NCI-H82 (cell line): ENCODE measurements around the gene ABCC6.
A peak's percentile ranks its signal among the peaks of the same experiment; 100 is the strongest.

ENCODE experiments used
- DNase-seq: peaks from one replicate; lab custom pipeline; 2025; lab: John Stamatoyannopoulos, UW

The ABCC6 gene

DNA sequence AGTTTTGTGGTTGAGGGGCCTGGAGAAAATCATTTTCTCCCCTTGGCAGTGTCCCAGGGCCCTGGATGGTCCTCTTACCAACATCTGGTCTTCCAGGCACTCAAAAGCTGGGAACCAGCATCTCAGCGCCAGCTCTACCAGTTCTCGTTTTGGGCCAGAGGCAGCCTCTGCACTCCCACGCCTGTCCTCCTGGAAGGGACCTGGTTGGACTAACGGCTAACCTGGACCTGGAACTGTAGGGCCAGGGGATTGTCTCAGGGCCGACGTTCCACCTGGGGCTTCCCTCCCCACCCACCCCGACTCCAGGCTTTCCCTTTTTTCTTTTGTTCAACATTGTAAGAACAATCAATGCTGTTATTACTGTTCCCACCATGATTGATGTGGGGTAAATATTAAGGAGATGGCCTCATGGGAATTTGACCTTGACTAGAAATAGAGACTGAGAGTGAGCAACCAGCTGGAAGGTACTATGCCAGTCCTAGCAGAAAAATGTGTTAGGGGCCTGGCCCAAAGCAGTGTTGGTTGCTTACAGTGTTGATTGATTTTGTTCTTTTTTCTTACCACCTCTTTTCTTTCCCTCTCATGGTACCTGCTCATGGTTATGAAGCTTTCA lies 81.4 kb downstream of the ABCC6 start:
- DNase-seq = no peak

DNA sequence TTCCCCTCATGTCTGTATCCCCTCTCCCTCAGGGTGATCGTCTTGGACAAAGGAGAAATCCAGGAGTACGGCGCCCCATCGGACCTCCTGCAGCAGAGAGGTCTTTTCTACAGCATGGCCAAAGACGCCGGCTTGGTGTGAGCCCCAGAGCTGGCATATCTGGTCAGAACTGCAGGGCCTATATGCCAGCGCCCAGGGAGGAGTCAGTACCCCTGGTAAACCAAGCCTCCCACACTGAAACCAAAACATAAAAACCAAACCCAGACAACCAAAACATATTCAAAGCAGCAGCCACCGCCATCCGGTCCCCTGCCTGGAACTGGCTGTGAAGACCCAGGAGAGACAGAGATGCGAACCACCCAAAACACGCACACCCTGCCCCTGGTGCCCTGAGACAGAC lies 82.2 kb downstream of the ABCC6 start:
- no peak for DNase-seq

DNA sequence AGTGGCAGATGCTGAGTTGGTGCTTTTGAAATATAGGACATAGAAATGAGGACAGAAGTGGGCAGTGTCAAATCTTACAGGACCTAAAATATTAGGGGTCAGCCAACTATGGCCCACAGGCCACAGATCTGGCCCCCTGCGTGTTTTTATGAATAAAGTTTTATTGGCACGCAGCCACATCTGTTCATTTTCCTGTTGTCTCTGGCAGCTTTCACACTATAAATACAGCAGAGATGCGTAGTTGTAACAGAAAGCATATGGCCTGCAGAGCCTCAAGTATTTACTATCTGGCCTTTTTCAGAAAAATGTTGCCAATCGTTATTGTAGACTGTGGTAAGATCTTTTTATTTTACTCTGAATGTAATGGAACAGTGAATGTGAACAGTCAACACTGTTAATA lies 82.8 kb downstream of the ABCC6 start:
- no peak for DNase-seq

DNA sequence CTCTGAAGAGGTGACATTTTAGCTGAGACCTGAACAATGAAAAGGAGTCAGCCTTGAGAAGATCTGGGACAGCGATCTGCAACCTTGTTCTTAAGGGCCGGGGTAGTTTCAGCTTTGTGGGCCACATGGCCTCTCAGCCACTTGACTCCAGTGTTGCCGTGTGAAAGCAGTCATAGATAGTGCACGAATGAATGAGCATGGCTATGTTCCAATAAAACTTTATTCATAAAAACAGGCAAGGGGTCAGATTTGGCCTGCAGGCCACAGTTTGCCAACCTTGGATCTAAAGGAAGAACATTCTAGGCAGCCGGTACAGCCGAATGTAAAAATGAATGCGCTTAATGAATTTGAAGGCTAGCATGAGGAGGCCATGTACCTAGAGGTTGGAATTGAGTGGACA lies 83.5 kb downstream of the ABCC6 start:
- no peak for DNase-seq

DNA sequence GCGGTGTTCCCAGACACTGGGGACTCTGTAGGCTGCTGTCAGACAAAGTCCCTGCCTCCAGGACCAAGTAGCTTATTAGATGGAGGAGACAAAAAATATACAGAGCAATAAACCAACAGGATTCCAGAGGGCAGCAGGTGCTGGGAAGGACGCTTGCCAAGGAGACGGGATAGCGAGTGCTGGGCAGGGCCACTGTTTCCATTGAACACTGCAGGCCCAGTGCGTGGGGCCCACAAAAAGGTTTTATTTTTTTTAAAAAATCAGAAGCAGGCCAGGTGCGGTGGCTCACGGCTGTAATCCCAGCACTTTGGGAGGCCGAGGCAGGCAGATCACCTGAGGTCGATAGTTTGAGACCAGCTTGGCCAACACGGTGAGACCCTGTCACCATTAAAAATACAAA lies 84.2 kb downstream of the ABCC6 start:
- DNase-seq = no peak

DNA sequence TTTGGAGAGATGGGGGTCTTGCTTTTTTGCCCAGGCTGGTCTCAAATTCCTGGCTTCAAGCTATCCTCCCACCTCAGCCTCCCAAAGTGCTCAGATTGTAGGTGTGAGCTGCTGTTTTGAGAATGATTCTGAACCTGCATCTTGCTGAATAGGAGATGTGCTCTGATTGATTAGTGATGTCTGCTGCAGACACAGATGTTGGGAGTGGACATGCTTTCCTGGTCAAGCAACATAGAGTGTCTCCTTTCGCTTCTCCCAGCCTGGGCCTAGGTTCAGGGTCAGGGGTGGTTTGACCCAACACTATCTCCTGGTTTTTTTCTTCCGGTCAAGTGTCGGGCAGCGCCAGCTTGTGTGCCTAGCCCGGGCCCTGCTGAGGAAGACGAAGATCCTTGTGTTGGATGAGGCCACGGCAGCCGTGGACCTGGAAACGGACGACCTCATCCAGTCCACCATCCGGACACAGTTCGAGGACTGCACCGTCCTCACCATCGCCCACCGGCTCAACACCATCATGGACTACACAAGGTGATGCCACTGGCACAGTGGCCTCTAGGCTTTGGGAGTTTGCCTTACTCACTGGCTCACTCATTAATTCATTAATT lies 85.2 kb downstream of the ABCC6 start:
- DNase-seq = no peak

DNA sequence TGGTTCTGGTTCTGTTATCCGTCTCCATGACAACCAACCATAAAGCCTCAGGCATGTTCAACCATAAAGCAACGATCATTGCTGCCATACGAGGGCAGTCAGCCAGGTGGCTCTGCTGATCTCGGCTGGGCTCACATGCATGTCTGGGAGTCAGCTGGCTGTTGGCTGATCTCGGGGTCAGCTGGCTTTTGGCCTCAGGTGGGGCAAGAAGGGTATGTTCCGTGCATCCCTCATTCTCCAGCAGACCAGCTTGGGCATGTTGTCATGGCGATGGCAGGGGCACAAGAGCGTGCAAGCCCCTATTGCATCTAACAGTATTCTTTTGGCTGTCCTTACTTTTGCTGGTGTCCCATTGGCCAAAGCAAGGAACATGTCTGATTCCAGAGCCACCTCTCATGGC lies 86.2 kb downstream of the ABCC6 start:
- DNase-seq = no peak

DNA sequence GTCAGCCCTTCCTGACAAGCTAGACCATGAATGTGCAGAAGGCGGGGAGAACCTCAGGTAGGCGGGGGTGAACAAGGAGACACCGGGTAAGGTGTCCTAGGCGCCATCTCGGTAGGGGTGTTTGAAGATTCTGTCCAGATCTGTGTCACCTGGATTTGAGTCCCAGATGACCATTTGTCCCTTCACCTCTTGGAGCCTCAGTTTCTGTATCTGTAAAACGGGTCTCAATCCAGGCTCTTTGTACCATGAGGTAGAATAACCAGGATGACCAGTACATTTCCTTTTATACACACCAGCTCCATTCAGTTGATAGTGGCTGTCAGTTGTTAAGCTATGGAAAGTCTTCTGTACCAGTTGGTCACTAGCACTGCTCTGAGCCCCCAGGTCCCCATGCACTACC lies 86.7 kb downstream of the ABCC6 start:
- no peak for DNase-seq

DNA sequence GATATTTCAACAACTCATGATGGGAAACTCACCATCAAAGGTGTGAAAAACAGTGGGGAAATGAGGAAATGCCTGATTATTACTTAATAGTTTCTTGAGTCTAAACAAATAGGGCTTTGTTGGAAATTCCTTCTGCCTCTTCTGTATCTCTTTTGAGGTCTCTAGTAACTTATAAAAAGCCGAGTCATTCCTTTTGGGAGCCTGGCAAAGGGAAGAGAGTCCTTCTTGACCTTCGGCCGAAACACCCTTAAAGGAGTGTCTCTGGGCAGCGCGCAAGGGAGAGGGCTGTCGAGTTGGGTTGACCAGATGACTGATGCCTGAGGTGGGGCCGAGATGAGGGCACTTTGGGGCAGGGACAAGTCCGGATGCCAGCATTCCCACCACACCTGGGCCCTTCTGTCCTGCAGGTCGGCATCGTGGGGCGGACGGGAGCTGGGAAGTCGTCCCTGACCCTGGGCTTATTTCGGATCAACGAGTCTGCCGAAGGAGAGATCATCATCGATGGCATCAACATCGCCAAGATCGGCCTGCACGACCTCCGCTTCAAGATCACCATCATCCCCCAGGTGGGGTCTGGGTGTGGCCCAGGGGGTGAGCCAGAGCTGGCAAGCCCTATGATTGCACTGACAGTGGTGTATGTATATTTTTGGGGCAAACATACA lies 89.2 kb downstream of the ABCC6 start:
- no peak for DNase-seq

DNA sequence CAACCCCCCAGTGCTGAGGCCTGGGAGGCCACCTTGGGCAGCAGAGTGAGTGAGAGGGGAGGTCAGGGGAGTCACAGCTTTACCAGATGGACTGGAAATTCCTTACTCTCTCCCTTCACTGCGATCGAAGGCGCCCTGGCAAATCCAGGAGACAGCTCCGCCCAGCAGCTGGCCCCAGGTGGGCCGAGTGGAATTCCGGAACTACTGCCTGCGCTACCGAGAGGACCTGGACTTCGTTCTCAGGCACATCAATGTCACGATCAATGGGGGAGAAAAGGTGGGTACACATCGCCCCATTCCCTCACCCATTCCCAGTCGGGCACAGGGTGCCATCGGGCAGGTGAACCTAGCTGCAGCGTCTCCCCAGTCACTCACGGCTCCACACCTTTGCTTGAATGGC lies 91.6 kb downstream of the ABCC6 start:
- no peak for DNase-seq

DNA sequence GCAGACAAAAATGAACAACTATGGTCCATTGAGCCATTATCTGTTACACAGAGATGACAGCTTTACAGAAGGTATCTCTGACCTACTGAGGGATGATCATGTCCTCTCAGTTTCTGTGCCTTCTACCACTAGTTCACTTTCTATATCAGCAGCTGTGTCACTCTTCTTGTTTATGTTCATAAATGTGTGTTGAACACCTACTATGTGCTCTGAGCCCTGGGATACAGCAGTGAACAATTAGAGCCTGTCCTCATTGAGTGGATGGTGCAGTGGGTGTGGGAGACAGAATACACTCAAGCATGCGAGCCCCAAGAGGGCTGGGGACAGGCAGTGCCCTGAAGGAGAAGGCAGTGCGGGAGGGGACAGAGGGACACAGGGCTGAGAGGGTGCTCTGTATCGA lies 92.1 kb downstream of the ABCC6 start:
- no peak for DNase-seq

DNA sequence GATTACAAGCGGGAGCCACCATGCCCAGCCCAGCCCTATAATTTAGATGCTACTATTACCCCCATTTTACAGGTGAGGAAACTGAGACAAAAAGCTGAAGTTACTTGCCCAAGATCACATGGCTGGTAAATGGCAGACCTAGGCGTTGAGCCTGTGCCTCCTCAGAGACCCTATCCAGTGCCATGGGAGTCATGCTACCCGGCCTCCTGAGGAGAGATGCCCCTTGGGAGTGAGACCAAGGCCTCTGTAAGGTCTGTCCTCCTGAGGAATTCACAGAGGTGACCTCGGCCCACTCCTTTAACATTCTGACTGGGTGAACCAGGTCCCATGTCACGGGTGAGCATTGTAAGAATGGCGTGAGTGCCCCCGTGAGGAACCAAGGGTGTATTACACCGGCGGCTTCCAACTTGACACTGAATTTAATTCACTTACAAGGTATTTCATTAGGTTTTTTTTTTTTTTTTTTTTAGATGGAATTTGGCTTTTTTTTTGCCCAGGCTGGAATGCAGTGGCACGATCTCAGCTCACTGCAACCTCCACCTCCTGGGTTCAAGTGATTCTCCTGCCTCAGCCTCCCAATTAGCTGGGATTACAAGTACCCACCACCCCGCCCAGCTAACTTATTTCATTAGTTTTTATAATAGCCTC lies 95.7 kb downstream of the ABCC6 start:
- DNase-seq = peak; percentile 78

DNA sequence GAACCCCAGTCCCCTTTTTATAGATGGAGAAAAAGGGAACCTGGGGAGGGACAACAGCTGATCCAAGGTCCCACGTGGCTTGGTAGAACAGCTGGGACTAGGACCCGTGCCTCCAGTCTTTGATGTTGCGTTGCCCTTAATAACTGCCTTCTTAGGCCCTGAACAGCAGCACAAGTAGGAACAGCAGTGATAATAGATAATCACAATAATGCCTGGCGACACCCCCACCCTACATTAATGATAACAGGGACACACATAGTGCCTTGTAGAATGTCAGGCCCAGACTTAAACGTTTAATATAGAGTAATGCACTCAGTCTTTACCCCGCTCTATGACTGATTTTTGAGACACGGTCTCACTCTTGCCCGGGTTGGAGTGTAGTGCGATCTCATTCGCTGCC lies 96.4 kb downstream of the ABCC6 start:
- DNase-seq = no peak

DNA sequence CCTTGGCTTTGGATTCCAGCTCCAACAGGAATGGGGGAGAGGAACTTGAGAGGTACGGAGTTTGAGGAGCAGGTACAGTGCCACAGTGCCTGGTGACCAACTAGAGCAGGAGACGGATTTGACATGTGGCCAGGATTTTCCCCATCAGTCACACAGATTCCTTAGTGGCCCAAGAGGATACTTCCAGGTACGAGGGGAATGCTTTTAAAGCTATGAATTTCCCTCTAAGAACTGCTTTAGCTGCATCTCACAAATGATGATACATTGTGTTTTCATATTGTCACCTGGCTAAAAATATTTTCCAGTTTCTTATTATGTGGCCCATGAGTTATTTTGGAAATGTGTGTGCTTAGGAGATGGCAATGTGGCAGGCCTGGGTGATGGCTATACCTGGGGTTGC lies 98.3 kb downstream of the ABCC6 start:
- no peak for DNase-seq

DNA sequence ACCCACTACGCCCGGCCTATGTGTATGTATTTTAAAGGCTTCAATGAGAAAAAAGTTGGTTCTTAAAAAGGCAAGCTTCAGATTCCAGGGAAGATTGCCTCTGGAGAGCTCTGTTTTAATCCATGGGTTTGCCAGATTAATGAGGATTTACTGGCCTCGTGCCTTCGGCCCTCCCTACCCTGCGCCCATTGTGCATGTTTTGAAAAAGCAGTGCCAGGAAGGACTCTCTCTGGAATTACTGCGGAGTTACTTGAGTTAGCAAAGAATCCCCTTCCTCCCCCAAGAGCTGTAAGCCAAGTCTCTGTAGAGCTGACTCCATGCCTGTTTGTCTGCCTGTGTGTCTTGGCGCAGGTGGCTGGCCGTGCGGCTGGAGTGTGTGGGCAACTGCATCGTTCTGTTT lies 98.9 kb downstream of the ABCC6 start:
- peak; percentile 20 for DNase-seq

DNA sequence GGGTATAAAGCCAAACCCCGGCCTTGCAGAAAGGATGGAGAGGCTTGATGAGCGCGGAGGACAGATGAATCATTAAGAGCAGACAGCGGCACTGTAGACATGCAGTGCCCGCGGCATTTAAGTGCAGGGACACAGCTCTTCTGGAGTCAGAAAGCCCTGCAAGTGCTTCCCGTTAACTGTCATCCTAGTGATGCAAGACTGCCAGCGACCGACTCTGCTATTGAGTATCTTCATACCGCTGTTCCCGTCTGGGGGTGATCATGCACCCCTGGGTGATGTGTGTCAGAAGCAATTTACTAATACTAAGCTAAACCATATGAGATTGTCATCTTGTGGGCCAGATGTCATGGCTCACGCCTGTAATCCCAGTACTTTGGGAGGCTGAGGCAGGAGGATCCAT lies 101.0 kb downstream of the ABCC6 start:
- DNase-seq = no peak

DNA sequence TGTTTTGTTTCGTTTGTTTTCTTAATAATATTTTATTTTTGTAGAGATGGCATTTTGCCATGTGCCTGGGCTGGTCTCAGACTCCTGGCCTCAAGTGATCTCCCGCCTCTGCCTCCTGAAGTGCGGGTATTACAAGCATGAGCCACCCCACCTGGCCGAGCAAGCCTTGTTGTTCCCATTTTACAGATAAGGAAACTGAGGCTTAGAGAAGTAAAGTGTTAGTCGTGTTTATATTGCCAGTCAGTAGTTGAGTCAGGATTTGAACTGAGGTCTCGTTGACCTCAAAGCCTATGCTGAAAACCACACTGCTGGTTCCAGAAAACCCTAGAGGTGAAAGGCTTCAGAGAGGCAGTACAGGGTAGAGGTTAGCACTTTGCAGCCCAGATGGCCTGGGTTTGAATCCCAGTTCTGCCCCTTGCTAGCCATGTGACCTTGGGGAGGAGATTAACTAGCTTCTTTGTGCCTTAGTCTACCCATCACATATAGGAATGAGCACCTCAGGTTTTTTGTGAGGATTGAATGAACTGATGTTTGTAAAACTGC lies 102.0 kb downstream of the ABCC6 start:
- no peak for DNase-seq

DNA sequence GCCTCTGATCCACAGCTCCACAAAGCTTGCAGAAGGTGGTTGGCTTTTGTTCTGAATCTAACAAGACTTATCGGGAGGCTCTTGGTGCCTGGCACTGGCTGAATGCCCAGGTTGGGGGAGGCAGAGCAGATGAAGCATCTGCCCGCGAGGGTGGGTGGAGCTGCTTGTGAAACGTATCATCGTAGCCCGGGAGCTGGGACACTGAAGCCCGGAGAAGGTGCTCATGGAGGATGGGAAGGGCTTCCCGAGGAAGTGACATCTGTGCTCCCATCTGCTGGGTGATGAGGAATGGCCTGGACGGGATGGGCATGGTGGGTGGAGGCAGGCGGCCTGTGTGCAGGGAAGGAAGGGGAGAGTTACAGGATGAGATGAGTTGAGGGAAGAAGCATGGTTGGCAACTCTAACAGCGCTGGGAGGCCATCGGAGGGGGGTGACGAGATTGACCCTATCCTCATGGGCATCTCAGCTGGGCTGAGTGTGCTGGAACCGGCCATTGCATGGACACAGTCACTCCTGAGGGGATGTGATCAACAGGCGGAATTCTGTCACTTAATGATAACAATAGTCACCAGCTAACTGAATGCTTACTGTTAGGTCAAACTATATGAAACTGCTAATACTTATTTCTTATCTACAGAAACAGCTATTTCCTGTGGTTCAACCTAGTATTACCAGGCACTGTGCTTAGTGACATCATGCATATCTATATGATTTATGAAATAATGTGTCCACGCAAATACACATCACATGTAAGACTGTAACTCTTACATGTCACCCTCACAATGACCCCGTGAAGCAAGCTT lies 102.7 kb downstream of the ABCC6 start:
- DNase-seq = peak; percentile 31

DNA sequence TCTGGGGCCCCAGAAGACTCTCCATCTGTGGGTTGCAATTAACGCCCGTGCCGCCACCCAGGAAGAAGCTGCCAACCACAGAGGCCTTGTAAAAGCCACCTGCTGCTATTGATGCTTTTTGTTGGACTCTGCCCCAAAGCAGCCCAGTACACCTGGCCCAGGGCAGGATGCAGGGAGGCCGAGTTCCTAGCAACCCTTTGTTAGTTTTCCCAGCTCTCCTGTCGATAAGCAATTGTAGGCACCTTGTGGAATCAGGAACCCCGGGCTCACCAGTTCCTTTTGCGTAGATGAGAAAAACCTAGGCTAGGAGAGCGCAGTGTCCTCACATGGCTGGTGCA lies 103.3 kb downstream of the ABCC6 start:
- no peak for DNase-seq

DNA sequence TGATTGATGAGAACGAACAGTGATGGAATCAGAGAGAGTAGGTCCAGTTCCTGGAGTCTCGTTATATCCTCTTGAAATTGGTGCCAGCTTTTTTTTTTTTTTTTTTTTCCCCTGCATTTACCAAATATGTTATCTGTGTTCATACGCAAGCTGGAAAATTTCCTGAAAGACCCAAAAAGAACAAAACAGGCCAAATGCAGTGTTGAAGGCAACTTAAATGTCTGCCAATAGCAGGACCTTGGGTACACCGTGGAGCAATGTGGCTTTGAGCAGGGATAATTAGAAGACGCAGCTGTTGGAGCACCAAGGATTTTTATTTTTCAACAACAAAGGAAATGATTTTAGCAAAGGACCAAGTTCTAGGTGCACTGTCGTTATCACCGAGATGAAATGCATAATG lies 105.0 kb downstream of the ABCC6 start:
- DNase-seq = no peak

DNA sequence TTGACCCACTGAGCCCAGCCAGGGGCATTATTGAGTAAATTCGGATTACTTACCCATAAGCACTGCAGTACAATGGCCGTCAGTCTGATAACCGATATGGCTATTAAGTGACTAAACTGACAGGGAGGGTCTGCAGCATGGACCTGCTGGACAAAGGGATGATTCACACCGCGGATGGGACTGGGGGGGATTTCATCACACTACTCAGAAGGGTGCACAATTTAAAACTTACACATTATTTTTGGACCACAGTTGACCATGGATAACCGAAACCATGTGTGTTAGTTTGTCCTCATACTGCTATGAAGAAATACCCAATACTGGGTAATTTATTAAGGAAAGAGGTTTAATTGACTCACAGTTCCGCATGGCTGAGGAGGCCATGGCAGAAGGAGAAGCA lies 106.5 kb downstream of the ABCC6 start:
- no peak for DNase-seq

DNA sequence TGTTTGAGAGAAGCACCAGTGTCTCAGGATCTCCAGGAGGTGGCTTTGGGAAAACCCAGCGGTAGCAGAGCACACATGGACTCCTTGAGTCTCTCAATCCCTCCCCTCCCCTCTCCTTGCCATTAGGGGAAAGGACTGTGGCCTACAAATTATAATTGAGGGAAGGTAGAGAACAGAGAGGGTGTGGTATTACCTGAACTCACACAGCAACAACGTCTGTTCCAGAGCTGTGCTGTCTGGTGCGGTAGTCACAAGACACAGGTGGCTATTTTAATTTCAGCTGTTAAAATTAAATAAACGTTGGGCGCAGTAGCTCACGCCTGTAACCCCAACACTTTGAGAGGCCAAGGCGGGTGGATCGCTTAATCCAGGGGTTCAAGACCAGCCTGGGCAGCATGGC lies 110.2 kb downstream of the ABCC6 start:
- no peak for DNase-seq
